GM19238 (cell line): ENCODE results near the gene HSPA2.
"Not testable (repeated sequence)": the region's sequence is repeated elsewhere in the genome, so short reads cannot be mapped to it uniquely, and the experiment has no call there.

Experiments used
- DNase-seq: peaks from one replicate; pipeline ENCODE4 v3.0.0; 2011; ENCODE audit warnings: low spot score; ENCODE audit not compliant: insufficient read length

HSPA2 gene

DNA sequence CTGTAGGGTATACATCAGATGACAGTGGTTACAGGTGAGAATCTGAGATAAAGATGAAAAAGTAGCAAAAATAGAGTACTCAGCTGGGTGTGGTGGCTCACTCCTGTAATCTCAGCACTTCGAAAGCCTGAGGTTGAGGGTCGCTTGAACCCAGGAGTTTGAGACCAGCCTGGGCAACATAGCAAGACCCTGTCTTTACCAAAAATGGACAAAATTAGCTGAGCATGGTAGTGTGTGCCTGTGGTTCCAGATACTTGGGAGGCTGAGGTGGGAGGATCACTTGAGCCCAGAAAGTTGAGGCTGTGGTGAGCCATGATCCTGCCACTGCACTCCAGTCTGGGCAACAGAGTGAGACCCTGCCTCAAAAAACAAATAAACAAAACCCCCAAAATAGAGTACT is 17.7 kb downstream of the HSPA2 start:
- not testable (repeated sequence) for DNase-seq

DNA sequence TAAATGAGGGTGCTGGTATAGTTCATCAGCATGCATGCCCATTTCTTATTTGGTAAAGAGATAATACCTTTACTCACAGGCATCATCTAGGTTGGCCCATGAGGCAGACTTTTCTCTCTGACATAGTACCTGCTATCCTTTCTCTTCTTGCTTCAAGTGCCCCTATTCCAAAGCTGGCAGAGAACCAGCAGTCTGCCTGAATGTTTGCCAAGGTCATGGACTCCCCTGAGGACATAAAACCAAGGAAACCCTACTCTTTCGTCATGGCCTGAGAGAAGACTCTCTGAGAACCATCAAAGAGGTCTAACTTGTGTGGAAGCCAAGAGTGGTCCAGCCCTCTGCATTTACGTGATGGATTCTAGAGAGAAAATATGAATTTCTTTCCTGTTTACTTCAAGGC is 21.1 kb downstream of the HSPA2 start:
- no peak for DNase-seq

DNA sequence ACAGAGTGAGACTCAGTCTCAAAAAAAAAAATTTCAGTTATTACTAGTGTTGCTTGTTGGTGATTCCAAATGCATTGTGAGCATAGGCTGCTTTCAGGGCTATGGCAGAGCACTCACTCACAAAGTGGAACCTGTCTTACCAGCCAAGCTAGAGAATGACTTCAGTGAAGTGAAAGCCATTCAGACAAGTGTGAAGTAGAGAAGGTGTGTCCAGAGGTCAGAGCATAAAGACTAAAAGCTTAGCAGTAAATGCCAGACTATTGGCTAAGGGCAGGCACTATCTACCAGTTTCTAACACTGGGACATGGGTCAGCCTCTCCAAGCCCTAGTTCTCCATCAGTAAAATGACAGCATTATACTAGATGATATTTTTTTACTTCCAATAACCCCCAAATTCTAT is 21.9 kb downstream of the HSPA2 start:
- DNase-seq: no peak

DNA sequence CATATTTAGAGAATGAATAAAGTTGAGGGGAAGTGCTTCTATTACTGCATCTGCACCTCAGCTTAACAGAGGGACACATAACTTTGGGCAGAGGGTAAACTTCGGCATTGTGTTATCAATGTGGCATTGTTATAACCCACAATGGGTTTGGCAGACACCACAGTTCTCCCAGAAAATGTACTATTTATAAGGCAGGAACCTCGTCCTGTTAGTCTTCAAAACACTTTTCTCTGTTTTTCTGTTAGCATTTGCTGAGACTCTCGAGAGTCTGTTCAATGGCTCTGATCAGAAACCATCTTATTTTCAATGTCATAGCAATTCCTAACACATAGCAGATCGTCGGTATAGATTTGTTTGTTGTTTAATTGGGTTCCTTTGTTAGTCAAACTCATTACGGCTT is 23.2 kb downstream of the HSPA2 start:
- DNase-seq: no peak

DNA sequence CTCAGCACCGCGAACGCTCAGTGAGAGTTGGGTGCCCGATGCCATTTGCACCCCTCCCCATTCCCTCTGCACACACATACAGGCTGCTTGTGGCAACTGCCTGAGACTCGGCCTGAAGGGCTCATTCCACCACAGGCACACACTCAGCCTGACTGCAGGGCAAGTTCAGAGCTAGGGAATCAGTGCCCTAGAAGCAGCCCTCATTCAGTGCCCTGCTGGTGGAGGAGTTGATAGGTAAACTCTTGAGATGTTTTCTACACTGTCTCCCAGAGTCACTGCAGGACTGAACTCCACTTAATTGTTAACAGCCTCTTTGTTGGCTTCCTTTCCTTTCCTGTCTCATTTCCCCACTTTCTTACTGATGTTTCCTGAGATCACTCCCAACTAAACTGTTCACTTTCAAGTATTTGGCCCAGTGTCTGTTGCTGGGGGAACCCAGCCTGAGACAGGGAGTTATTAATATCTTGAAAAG is 26.1 kb downstream of the HSPA2 start:
- DNase-seq: no peak

DNA sequence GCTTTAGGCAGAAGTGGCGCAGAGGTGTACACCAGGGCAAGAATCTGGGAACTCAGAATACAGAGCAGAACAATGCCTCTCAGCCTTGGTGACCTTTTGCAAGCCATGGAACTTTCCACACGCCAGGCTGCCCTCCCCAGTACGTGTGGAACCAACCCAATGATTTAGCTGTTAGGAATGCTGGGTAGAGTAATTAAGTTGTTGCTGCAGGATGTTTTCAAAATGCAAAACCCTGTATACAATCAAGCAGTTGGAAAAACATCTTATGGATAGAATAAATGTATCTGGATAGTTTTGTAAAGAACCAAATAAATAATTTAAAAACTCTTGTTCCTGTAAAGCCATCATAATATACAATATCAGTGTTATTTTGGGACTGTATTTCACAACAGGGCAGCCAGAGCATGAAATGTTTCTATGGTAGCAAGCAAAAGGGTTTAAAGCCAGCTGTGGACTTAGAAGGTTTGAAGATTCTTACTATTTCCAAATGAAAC is 28.6 kb downstream of the HSPA2 start:
- no peak for DNase-seq

DNA sequence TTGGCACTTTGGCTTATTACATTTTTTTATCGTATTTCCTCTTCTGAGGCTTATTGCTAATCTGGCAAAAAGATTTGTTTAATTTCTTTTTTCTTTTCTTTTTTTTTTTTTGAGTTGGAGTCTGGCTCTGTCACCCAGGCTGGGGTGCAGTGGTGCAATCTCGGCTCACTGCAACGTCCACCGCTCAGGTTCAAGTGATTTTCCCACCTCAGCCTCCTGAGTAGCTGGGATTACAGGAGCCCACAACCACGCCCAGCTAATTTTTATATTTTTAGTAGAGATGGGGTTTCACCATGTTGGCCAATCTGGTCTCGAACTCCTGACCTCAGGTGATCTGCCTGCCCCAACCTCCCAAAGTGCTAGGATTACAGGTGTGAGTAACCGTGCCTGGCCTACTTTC is 29.1 kb downstream of the HSPA2 start:
- not testable (repeated sequence) for DNase-seq

DNA sequence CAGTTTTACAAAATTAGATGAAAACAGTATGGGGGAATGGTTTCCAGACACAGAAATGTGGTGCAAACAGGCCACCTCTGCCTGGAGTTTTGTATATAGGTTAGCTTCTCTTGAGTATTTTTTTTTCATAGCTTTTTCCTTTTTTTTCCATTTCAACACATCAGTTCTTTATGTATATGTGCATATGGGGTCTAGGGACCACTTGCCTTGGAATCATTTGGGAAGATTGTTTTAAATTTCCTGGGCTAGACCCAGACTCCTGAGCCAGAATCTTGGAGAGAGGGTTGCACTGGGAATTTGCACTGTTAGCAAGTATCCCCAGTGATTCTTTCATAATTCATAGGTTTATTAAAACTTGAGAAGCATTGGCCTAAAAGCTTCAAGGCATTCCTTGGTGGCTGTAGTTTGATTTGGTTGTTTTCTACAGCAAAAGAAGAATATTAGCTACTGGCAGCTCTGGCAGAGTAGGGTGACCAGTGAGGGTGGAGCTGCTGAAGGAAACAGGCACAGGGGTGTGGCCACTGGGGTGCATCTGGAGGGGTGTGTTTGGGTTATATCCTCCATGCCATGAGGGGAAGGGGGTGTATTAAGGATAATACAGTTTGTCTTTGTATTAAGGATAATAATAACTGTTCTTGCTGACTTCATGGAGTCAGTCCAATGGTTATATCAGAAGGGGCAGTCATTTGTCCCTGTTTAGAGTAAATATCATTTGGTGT is 32.0 kb downstream of the HSPA2 start:
- no peak for DNase-seq

DNA sequence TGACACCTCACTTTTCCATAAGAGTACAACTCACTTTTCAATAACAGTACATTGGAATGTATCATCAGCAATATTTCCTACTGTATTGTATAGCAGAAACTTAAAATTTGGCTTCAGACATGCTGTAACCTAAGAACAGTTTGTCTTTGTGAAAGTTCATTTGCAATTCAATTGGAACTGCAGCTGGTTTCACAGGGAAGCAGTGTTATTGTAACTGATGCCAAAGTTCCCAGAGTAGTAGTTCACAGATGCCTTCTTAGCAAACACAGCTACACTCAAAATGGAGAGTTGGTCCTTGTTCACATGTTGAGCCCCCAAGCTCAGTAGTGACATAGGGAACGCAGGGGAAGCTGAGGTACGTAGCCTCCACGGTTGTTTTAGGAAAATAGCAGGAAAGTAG is 32.6 kb downstream of the HSPA2 start:
- DNase-seq: no peak

DNA sequence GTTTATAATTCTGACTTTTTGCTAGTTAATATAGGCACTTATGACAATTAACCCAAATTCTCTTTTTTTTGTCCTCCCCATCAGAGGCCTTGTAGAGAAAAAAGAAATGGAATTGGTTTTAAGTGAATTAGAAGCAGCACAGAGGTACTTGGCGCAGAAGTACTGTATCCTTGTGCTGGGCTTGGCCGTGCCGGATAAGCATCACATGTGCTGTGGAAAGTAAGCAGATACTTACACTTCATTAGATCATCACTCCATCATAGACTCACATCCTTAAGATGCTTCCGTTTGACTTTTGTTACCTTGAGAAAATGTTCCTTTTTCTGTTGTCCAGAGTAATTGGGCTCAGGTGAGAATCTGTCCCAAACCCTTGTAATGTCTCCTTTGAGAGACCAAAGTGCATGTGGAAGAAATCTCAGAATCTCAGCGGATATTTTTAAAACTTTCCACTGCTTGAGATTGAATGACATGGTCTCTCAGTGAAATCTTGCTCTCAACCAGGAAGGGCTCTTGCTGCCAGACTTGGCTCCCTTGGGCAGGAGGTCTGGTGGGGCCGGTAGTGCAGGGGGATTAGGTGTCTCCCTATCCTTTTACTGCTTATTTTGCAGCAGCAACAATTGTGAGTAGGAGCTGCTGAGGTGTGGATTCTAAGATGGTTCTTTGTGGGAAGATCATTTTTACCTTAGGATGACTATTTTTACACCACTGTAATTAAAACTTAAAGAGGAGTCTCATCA is 34.0 kb downstream of the HSPA2 start:
- no peak for DNase-seq

DNA sequence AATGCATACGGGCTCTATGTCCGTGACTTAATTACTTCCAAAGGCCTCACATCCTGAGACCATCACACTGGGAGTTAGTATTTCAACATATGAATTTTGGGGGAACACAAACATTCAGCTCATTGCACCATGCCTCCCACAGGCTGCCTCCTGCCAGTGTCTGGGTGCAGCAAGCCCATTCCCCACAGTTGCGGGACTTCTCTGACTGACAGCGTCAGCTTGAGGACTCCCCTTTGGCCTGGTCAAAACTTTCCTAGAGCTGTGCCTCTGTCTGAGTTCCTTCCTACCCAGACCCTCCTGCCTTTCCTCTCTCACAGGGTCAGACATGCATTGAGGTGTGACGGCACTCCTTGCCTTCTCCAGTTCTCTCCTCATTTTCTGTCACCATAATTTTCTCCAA is 36.7 kb downstream of the HSPA2 start:
- no peak for DNase-seq

DNA sequence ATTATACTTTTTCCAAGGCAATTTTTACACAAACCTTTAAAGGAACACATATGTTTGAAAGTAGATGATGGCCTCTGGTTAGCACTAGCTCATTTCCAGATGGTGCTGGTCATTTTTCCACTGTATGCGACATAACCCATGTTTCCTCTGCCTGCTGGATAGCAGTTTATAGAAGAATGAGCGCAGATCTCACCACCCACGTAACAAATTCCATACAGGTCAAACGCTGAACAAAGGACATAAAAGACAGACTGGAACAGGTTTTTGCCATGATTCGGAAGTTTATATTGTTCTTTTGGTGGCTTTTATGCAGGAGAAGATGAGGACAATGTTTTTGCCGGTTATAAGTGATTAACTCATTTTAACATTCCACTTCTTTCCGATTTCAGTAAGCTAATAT is 39.9 kb downstream of the HSPA2 start:
- DNase-seq: no peak

DNA sequence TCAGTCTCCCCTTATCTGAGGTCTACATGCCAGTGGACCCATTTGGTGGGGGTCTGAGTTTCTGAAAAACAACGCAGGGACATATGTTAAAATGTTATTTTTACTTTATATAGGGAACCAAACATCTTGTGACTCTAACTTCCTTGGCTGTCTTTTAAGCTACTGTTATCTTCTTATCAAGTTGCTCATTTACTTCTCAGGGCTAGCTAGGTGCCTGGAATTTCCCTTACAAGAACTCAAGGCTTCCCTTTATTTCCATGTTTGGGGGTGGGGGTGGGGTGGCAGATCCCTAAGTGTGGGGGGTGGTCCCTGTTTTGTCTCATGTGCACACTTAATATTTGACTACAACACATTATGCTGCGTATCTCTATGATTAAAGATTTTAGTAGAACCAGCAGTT is 40.8 kb downstream of the HSPA2 start:
- no peak for DNase-seq

DNA sequence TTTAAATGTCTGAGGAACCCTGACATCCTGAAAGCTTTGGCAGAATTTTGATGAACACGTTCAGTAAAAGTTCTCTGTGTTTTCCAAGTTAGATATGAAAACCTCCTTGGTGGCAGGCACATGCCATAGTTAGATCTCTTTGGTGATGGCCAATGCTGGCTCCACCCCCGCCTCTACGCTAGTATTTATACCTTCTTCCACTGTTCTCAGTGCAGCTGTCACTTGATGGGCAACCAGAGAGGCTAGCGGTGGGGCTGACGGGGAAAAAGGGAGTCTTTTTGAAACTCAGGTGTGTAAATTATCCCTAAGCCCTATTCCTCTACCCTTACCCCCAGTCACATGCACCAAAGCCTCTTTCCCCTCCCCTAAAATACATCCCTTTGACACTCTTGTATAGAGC is 41.3 kb downstream of the HSPA2 start:
- no peak for DNase-seq

DNA sequence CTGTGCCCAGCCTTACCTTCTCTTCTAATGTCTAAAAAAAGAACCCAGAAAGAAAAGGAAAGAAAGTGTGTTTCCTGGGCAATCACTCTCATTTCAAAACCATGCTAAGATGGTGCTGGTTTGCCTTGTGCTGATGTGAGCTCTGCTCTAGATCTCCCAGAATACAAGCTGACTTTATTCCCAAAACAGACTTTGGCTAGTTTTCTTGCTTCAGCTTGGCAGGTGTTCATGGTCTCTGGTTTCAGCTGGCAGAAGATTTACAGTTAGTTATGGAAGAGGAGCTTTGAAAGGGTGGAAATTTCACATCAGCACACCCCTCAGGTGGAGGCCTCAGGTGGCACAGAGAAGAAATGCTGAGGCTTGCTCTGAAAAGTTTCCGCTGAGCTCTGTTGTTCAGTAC is 43.6 kb downstream of the HSPA2 start:
- no peak for DNase-seq

DNA sequence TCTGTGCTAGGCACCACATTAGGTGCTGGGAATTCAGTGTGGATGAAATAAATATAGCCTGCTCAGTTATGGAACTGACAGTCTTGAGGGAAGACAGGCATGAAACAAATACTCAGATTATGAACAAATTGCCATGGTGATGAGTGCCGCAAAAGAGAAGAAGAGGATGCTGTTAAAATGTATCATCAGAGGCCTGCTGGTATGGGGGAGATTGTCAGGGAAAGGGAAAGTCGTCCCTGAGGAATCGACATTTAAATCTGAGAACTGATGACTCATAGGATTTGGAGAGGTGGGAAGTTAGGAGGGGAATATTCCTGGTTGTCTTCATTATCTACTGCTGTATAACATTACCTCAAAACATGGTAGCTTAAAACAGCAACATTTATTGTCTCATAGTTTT is 51.3 kb downstream of the HSPA2 start:
- no peak for DNase-seq
